ENCODE data around the gene CRAT.
A peak's percentile ranks its signal among the peaks of the same experiment; 100 is the strongest.

Gene CRAT

DNA sequence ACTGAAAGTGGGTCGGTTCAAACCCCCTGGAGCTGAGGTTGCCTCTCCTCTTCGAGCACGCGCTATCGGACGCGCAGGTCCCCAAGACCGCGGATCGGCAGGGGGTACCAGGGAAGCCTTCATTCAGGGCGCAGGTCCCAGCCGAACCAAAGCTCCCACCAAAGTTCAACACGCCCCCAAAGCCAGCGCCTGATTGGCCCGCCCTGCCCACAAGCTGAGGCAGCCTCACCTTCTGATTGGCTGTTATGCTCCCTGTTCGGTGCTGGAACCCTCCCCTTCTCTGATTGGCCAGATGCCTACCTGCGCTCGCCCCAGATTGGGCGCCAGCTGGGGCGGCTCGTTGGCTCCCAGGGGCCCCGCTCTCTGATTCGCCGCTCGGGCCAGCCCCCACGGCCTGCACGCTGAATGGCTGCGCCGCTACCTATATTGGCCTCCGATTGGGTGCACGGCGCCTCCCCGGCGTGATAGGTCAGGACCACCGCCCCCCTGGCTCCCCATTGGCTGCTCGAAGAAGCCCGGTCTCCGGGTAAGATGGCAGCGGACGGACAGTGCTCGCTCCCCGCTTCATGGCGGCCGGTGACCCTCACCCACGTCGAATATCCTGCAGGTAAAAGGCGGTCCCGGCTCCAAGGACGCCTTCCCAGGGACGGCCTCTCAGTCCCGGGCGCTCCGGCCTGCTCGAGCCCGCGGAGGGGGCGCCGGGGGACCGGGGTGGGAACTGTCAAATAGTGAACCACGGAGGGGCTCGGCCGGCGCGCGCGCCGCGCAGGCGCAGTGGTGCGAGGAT is 29.8 kb downstream of the CRAT start, which contains the start of gene DOLPP1:
Gene DOLPP1 (plus strand): TSS at position 511 of the 787 bp plus-strand sequence. CDS start 21 bp downstream, at position 532.
- DNase-seq: peak; percentile 98

DNA sequence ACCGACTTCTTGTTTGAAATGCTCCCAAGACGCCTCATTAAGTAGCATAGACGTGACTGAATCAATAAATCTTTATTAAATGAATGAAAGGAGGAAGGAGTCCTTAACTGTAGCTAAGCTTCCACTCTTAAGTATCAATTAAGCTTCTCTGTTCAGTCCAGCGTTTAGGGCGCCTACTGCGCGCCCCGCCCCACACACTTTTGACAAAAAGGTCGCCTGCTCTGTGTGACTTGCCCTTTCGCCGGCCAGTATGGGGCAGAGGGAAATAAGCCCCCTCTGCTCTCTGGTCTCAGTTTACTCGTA is 30.3 kb downstream of the CRAT start:
- no peak for DNase-seq

DNA sequence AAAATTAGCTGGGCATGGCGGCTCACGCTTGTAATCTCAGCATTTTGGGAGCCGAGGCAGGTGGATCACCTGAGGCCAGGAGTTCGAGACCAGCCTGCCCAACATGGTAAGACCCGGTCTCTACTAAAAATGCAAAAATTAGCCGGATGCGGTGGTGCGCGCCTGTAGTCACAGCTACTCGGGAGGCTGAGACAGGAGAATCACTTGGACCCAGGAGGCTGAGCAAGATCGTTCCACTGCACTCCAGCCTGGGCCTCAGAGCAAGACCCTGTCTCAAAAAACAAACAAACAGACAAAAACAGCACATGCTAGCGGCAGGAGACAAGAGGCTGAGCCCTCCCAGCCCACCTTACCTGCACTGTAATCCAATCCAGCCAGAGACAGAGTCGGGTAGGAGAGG is 30.8 kb downstream of the CRAT start:
- DNase-seq: no peak

DNA sequence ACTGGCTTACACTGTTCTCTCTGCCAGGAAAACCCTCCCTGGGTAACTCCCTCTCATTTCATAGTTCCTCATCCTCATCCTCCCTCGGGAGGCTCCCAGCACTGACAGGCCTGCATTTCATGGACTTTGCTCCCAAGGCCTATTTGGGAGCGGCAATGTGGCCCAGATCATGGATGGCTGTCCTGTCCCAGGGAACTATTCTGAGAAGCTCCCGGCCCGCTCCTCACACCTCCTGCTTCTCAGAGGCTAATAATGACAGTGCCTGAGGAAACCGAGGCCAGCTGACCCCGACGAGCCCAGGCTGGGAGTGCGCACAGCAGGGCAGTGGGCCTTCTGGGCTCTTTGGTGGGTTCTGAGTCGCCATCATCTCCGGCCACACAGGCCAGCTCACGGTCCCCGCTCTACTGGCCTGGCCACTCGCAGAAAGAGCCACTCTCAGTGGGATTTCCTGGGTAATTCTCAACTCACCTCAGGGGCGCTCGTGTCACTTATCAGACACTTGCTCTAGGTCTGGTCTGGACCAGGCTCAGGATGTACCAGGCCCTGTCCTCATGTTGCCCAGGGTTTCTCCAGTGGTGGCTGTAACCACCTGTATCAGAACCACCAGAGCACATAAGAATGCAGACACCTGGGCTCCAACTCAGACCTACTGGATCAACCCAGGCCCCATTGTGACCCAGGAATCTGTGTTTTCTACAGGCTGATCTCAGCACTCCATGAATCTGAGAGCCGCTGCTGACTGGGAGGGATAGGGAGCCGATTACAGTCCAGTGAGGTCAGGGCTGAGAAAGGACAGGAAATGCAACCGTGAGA is 31.7 kb downstream of the CRAT start:
- no peak for DNase-seq

DNA sequence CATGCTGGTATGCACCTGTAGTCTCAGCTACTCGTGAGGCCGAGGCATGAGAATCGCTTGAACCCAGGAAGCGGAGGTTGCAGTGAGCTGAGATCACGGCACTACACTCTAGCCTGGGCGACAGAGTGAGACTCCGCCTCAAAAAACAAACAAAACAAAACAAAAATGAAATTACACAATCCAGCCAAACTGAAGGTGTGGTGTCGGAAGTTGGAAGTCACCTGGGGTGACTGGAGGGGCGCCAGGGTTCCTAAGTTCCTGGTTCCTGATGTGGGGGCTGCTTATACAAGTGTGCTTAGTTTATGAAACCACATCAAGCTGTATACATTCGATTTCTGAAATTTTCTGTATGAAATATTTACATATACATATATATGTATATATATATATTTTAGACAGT is 33.4 kb downstream of the CRAT start:
- no peak for DNase-seq

DNA sequence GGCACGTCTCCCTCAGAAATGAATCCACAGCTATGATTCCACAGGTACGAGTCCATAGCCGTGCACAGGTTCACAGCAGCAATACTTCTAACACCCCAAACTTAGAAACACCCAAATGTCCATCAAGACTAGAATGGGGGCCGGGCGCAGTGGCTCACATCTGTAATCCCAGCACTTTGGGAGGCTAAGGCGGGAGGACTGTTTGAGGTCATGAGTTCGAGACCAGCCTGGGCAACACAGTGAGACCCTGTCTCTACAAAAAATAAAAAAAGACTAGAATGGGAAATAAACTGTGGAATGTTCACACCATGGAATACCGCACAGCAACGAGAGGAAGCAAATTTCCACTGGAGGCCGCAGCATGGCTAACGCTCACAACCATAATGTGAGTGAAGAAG is 34.0 kb downstream of the CRAT start:
- no peak for DNase-seq

DNA sequence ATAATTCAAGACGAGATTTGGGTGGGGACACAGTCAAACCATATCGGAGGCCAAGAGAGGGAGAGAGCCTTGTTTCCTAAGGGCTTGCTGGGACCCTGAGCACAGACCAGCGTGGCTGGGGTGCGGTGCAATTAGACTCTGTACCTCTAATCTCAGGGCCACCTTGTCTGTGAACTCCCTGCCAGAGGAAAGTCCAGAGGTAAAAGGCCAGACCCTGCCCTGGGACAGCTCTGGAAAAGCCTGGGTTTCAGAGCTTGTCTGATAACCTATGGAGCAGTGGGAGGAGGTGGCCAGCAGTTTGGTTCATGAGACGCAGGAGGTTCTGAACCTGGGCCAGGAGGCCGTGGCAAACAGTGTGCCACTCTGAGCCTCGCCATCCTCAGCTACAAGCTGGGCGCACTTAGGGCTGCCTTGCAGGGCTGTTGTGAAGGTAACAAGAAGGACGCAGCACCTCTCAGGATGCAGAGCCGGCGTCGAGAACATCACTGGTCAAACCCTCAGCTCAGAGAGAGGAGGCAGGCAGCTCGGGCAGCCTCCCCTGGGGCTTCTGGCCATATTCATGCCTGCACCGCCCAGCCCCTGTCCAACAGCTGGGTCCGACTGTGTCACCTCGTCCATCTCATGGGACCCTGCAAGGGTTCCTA is 34.5 kb downstream of the CRAT start:
- DNase-seq: no peak

DNA sequence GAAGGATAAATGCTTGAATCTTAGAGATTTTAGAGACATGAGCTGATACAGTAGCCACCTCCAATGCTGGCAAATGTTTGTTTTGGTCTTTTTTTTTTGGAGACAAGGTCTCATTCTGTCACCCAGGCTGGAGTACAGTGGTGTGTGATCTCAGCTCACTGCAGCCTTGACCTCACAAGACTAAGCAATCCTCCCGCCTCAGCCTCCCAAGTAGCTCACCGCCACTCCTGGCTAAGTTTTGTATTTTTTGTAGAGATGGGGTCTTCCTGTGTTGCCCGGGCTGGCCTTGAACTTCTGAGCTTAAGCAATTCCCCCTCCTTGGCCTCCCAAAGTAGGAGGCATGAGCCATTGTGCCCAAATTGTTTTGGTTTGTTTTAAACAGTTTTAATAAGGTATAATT is 36.5 kb downstream of the CRAT start:
- no peak for DNase-seq

DNA sequence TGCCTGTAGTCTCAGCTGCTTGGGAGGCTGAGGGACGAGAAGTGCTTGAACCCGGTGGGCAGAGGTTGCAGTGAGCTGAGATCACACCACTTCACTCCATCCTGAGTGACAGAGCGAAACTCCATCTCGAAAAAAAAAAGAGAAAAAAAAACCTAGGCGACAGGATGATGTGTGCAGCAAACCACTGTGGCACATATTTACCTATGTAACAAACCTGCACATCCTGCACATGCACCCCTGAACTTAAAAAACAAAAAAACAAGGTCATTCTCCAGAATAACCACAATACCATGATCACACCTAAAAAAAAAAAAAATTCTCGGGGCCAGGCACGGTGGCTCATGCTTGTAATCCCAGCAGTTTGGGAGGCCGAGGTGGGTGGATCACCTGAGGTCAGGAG is 37.2 kb downstream of the CRAT start:
- no peak for DNase-seq

DNA sequence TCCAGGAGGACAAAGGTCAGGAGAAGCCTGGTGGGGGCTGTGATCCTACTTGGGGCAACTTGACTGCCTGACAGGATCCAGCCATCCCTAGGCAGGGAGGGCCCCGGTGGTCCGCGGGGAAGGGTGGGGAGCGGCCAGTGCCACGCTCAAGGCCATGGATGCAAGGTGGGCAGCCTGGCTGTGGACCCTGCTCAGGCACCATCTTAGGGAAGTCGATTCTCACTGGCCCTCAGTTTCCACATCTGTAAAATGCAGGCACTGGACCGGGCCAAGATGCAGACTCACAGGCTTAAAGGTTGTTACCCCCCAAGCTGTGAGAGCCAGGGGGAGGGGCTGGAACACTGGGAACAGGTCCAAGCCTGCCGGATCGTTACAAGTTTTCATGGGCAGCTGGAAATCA is 38.4 kb downstream of the CRAT start:
- no peak for DNase-seq

DNA sequence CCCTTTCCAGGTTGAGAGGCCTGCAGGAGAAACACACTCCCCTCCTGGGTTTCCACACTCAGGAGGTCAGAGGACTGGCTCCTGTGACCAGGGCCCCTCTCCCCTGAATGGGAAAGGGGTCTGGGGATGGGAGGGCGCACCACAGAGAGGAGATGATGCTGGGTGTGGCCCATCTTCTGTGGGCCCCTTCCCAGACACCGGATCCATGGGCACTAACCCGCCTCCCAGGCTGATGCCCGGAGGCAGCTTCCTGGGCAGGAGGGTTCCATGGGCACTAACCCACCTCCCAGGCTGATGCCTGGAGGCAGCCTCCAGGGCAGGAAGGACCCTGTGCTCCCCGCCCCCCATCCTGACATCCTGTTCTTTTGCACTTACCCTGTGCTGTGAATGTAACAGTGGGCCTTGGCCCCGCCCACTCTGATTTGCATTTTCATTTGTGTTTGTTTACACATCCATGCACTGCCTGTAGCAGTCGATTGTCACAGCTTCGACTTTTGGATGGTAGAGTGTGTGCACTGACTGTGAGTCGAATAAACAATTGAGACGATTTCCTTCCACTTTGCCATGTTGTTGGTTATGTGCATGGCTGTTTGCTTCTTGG is 39.0 kb downstream of the CRAT start:
- peak in 1 of 2 donors; percentile 18 for DNase-seq

DNA sequence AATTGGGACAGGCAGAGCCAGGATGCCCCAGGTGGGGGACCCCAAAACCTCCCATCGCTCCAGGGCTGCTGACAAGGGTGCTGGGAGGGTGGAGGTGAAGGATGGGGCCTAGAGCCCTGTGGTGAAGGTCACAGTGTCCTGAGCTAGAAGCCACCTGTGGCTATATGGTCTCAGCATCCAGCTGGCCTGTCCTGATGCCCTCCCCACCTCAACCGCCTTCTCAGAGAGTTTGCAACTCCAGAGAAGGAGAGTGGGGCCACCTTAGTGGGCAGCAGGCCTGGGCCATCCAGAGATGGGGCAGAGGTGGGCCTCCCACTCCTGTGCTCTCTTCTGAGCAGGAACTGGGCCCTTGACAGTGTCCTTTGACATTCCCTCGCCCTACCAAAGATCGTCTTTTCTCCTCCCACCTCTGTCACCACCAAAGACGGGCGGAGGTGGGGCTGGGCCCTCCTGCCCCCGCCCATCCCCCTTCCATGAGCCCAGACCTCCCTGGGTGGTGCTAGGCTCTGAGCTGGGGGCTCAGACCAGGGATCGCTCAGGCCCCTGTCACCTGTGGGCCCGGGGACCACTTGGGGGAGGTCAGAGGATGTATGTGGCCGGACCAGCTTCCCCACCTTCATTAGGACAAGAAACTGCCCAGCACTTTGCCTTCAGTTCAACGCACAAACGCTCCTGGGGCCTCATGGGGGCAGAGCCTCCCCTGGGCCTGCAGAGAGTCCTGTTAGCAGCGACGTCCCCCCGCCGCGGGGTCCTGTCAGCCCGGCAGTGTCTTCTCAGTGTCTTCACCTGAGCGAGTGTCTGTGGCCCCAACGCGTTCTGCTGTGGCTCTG is 39.7 kb downstream of the CRAT start:
- DNase-seq: no peak

DNA sequence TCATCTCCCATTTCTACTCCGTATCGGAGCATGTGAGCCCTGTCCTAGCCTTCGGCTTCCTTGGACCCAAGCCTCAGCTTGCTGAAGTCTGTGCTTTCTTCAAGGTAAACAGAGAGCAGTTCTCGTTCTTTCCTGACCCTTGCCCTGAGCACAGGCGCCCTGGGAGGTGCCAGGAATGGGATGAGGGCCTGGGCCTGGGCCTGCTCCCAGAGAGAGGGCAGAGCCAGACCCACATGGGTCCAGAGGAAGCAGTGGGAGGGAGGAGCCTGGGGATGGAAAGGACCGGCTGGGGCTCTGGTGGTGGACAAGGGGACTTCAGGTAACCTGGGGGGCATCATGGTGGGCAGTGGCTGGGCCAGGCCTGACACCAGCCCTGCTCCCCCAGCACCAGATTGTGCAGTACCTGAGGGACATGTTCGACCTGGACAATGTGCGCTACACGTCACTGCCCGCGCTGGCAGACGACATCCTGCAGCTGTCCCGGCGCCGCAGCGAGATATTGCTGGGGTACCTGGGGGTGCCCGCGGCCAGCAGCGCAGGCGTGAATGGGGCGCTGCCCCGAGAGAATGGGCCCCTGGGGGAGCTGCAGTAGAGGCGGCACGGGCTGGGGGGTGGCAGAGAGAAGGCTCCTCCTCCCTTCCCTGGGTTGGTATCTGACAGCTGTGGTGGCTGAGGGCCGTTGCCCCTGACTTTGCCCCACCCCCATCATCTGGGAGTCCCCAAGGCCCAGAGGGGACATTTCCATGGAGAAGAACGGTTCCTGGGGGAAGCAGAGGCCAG is 40.5 kb downstream of the CRAT start:
- no peak for DNase-seq

DNA sequence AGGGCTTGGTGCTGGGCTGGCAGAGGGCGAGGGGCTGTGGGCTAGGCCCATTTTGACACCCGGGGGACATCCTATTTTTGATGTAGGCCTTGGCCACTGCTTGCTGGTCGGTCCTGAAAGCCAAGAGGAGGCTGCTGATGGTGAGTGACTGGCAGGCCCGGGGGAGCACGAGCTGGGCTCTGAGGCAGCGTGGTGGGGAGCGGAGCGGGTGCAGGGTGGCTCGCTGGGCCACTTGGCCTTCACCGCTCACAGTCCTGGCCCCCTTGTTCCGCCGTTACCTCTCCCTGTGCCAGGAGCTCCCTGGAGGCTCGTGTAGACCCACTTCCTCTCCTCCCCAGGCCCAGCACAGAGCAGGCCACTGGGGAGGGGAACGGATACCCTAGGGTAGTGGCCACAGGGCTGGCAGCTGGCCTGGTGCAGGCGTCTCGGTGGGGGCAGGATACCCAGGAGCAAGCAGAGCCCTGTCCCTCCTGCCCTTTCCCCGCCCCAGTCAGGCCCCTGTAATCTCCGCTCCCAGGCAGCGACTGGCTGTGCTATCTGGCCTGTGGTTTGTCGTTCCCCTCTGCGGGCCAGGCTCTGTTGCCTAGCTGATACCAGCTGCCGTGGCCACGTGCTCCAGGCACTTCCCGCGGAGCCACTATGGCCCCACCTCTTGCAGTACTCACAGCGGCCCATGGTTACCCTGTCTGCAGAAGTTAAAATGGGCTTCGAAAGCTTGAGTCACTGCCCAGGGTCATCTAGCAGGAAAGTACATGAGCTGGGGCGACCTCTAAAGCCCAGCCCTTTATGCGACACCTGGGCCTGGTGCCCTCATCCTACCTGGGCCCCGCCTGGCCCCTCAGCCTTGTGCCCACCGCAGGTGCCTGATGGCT is 41.4 kb downstream of the CRAT start:
- DNase-seq: peak; percentile 53 to 57

DNA sequence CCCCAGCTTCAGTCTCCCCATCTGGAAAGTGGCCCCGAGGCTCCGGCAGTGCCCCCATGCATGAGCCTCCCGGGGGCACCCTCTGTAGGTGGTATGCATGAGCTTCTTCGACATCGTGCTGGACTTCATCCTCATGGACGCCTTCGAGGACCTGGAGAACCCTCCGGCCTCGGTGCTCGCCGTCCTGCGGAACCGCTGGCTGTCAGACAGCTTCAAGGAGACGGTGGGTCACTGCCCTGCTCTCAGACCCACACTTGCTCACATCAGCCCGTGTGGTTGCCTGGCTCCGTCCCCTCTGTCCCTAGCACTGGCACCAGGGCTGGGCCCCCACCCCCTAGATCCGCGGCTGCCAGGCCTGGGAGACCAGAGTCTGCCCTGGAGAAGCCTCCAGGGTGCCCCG is 42.5 kb downstream of the CRAT start:
- no peak for DNase-seq

DNA sequence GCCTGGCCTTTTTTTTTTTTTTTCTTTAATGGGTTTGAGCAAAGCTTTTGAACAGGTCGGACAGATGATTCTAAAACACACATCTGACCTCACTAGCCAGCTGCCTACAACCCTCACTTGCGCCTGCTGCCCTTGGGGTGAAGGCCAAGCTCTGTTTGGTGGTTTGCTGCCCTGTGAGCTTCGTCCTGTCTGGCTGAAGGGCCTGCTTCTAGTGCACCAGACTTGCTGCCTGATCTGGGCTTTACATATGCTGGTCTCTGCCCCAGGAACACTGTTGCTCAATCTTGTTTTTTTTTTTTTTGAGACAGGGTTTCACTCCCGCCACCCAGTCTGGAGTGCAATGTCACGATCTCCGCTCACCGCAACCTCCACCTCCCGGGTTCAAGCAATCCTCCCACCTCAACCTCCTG is 46.1 kb downstream of the CRAT start:
- DNase-seq: no peak

DNA sequence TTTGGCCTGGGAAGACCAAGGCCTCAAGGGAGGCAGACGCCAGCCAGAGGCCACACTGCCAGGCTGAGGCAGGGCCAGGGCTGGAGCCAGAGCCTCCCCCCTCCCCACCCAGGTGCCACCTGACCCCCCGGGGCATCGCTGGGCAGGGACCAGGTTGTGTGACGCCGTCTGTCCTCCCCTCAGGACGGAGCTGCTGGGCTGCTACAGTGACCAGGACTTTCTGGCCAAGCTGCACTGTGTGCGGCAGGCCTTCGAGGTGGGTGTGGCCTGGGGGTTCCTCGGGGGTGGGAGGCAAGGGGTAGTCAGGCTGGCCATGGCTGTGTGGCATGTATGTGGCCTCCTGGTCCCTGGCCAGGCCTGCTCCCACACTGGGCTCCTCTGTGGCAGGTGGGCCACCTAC is 47.5 kb downstream of the CRAT start:
- DNase-seq: no peak

DNA sequence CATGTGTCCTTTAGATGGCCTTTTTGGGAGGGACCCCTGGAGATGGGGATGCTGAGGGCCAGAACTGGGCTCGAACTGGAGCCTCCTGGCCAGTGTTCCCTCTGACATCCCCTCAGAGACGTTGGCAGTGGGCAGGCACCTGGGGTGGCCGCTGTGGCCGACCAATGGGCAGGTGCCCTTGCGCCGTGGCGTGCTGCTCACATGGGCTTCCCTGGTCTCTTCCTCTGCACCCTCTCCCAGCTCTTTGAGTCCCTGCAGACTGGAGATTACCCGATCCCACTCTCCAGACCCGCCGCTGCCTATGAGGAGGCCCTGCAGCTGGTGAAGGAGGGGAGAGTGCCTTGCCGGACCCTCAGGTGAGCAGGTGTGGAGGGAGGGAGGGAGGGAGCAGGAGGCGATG is 49.6 kb downstream of the CRAT start:
- no peak for DNase-seq

DNA sequence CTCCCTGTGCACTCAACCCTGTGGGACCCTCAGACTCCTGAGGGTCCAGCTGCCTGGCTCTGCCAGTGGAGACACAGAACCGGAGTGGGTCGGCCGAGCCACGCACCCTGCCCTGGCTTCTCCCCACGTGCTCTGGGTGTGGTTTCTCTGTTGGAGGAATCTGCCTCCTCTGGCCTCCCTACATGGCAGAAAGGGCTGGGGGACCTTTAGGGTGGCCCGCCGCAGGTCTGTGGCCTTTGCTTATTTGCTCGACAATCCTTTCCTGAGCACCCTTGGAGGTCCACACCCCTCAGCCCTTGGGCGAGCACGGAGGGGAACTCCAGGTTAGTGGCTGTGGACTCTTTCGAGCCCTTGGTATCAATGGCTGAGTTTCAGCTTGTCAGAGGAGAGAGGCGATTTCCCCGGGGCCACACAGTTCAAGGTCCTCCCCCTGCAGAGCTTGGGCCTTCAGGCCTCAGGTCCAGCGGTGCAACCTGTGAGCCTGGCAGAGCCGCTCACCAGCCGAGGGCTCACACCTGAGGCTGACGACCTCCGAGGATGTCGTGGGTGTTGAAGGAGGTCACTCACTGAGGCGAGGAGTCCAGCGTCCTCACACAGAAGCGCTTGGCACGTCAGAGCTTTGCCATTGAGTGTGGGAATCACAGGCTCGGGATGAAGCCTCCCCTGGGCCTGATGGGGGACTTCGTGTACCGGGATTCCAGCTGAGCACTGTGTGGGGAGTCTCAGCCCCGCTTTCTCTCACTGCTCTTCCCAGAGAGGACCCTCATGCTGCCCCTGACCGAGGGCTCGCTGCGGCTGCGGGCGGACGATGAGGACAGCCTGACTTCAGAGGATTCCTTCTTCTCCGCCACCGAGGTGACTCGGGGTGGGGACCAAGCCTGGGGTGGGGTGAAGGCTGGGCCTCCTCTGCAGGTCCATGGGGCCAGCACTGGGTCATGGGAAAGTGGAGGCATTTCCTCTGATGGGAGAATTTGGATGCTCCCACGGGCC is 50.5 kb downstream of the CRAT start:
- DNase-seq: no peak
